Measurements from ENCODE around the gene FRS2. TPM values are rescaled to one million over a fixed set of nuclear protein-coding genes. Genes with fewer than 3 reads are reported as not detected.

The FRS2 gene
- total RNA-seq, 5 donors from 2014 or later (not counting 1 experiment from before 2014, with no cell fraction given), result 22.0 to 30.2 (median 26.2) TPM

GRCh38 chr12:69430942-69431590 is 39.1 kb upstream of the FRS2 start:
- Histone ChIP-seq H3K4me1 (ENCODE audit: control insufficient read depth in 1 of 2, extremely low read depth in 1 of 2, insufficient read depth in 2 of 2, low read length in 2 of 2) (no peaks in the 10 kb centered on the region), H3K4me3 (ENCODE audit: control insufficient read depth in 1 of 2, extremely low read depth in 1 of 2, low read length in 1 of 2) (no peak overlapping the region), H3K9me3 (no peaks in the 10 kb centered on the region), H3K27ac (ENCODE audit: low read length) (no peak overlapping the region), H3K36me3 (ENCODE audit: control insufficient read depth in 2 of 2, extremely low read depth in 1 of 2, insufficient read depth in 1 of 2, low read length in 1 of 2) (no peaks in the 10 kb centered on the region), H3K27me3 (replicated peaks in 1 of 2; ENCODE audit: control insufficient read depth in 2 of 2, extremely low read depth in 1 of 2, insufficient read depth in 2 of 2, low read length in 1 of 2) (no peaks in the 10 kb centered on the region)
- 100% methylated on average over 3 of the region's 8 CpGs for WGBS (ENCODE audit: insufficient coverage)
- ChIA-PET POLR2A (no interaction called here), CTCF (no interaction called here)
- Mint-ChIP-seq H3K4me3 (no peak overlapping the region), H3K27me3 (no peaks in the 10 kb centered on the region), H3K27ac (no peak overlapping the region), H3K9me3 (no peaks in the 10 kb centered on the region), H3K4me1 (no peaks in the 10 kb centered on the region), H3K36me3 (no peaks in the 10 kb centered on the region)
- DNase-seq, result no peak
- ATAC-seq (replicated peaks in 1 of 4), result no peak

GRCh38 chr12:69431591-69432222 is 38.5 kb upstream of the FRS2 start:
- H3K9me3 ChIP-seq, result no peaks in the 10 kb centered on the region
- no peak for DNase-seq
- H3K27ac ChIP-seq (ENCODE audit: low read length), result no peak overlapping the region
- ChIA-PET CTCF (no interaction called here), POLR2A (no interaction called here)
- H3K4me1 ChIP-seq (ENCODE audit: control insufficient read depth in 1 of 2, extremely low read depth in 1 of 2, insufficient read depth in 2 of 2, low read length in 2 of 2), result no peaks in the 10 kb centered on the region
- WGBS (ENCODE audit: insufficient coverage), result 100% methylated on average over 2 of the region's 8 CpGs
- H3K27me3 ChIP-seq (replicated peaks in 1 of 2; ENCODE audit: control insufficient read depth in 2 of 2, extremely low read depth in 1 of 2, insufficient read depth in 2 of 2, low read length in 1 of 2), result no peaks in the 10 kb centered on the region
- H3K36me3 Mint-ChIP-seq, result no peaks in the 10 kb centered on the region
- H3K27ac Mint-ChIP-seq, result no peak overlapping the region
- H3K4me1 Mint-ChIP-seq, result no peaks in the 10 kb centered on the region
- no peaks in the 10 kb centered on the region for H3K9me3 Mint-ChIP-seq
- H3K4me3 Mint-ChIP-seq, result no peak overlapping the region
- no peak overlapping the region for H3K4me3 ChIP-seq (ENCODE audit: control insufficient read depth in 1 of 2, extremely low read depth in 1 of 2, low read length in 1 of 2)
- ATAC-seq (replicated peaks in 1 of 4), result no peak
- H3K27me3 Mint-ChIP-seq, result no peaks in the 10 kb centered on the region
- no peaks in the 10 kb centered on the region for H3K36me3 ChIP-seq (ENCODE audit: control insufficient read depth in 2 of 2, extremely low read depth in 1 of 2, insufficient read depth in 1 of 2, low read length in 1 of 2)

DNA sequence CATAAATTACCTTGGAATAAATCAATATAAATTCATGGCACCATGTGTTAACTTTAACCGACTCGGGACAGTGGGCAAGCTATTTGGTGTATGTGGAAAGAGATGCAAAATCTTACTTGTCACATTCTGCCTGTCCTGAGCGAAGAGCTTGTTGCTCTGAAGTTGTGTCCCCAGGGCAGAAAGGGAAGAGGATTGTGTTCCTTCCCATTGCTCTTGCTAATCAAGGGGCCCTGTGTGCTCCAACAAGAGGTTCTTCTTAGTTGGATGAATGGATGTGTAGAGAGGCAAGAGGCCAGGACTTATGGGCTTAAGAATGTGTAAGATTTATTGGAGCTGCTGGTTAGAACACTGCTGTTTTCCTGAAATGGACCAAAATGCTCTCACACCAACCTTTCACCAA is 36.5 kb upstream of the FRS2 start:
- ATAC-seq (replicated peaks in 1 of 4), result no peak
- ChIA-PET POLR2A (no interaction called here), CTCF (interaction anchor here in 1 of 2 donors (0.5 kb wide), 1 partner anchor 30 kb away, joined by 3 read pairs; no protein-coding TSS in a partner anchor)
- no peaks in the 10 kb centered on the region for H3K36me3 Mint-ChIP-seq
- H3K27me3 Mint-ChIP-seq, result no peaks in the 10 kb centered on the region
- H3K4me3 ChIP-seq (ENCODE audit: control insufficient read depth in 1 of 2, extremely low read depth in 1 of 2, low read length in 1 of 2), result no peak overlapping the region
- H3K4me1 Mint-ChIP-seq, result no peaks in the 10 kb centered on the region
- no peaks in the 10 kb centered on the region for H3K36me3 ChIP-seq (ENCODE audit: control insufficient read depth in 2 of 2, extremely low read depth in 1 of 2, insufficient read depth in 1 of 2, low read length in 1 of 2)
- H3K27ac Mint-ChIP-seq, result no peak overlapping the region
- no peaks in the 10 kb centered on the region for H3K4me1 ChIP-seq (ENCODE audit: control insufficient read depth in 1 of 2, extremely low read depth in 1 of 2, insufficient read depth in 2 of 2, low read length in 2 of 2)
- no peak overlapping the region for H3K4me3 Mint-ChIP-seq
- H3K9me3 ChIP-seq, result no peaks in the 10 kb centered on the region
- no peaks in the 10 kb centered on the region for H3K9me3 Mint-ChIP-seq
- no peak overlapping the region for H3K27ac ChIP-seq (ENCODE audit: low read length)
- 88% methylated on average over 1 of the region's 3 CpGs for WGBS (ENCODE audit: insufficient coverage)
- no peaks in the 10 kb centered on the region for H3K27me3 ChIP-seq (replicated peaks in 1 of 2; ENCODE audit: control insufficient read depth in 2 of 2, extremely low read depth in 1 of 2, insufficient read depth in 2 of 2, low read length in 1 of 2)
- DNase-seq, result no peak

GRCh38 chr12:69435644-69436043 is 34.5 kb upstream of the FRS2 start:
- WGBS (ENCODE audit: insufficient coverage), result no CpG with 5 or more reads among the region's 1 CpG
- POLR2A ChIA-PET, result no interaction called here

GRCh38 chr12:69437073-69437472 is 33.1 kb upstream of the FRS2 start:
- ATAC-seq (replicated peaks in 1 of 4) (no peak), DNase-seq (no peak)
- ChIA-PET CTCF (no interaction called here), POLR2A (no interaction called here)
- Mint-ChIP-seq H3K9me3 (no peaks in the 10 kb centered on the region), H3K4me1 (no peaks in the 10 kb centered on the region), H3K27me3 (no peaks in the 10 kb centered on the region), H3K36me3 (no peaks in the 10 kb centered on the region), H3K27ac (no peak overlapping the region), H3K4me3 (no peak overlapping the region)
- H3K4me3 ChIP-seq (ENCODE audit: control insufficient read depth in 1 of 2, extremely low read depth in 1 of 2, low read length in 1 of 2), result no peak overlapping the region
- WGBS (ENCODE audit: insufficient coverage), result 100% methylated on average over 1 of the region's 2 CpGs
- H3K4me1 ChIP-seq (ENCODE audit: control insufficient read depth in 1 of 2, extremely low read depth in 1 of 2, insufficient read depth in 2 of 2, low read length in 2 of 2), result no peaks in the 10 kb centered on the region
- no peaks in the 10 kb centered on the region for H3K36me3 ChIP-seq (ENCODE audit: control insufficient read depth in 2 of 2, extremely low read depth in 1 of 2, insufficient read depth in 1 of 2, low read length in 1 of 2)
- no peaks in the 10 kb centered on the region for H3K27me3 ChIP-seq (replicated peaks in 1 of 2; ENCODE audit: control insufficient read depth in 2 of 2, extremely low read depth in 1 of 2, insufficient read depth in 2 of 2, low read length in 1 of 2)
- H3K9me3 ChIP-seq, result no peaks in the 10 kb centered on the region
- H3K27ac ChIP-seq (ENCODE audit: low read length), result no peak overlapping the region

More at GRCh38 chr12:69435644-69436043, 34.5 kb upstream of the FRS2 start:
- H3K9me3 Mint-ChIP-seq, result no peaks in the 10 kb centered on the region
- H3K27me3 Mint-ChIP-seq, result no peaks in the 10 kb centered on the region
- Histone ChIP-seq H3K27ac (ENCODE audit: low read length) (no peak overlapping the region), H3K4me1 (ENCODE audit: control insufficient read depth in 1 of 2, extremely low read depth in 1 of 2, insufficient read depth in 2 of 2, low read length in 2 of 2) (no peaks in the 10 kb centered on the region), H3K36me3 (ENCODE audit: control insufficient read depth in 2 of 2, extremely low read depth in 1 of 2, insufficient read depth in 1 of 2, low read length in 1 of 2) (no peaks in the 10 kb centered on the region), H3K4me3 (ENCODE audit: control insufficient read depth in 1 of 2, extremely low read depth in 1 of 2, low read length in 1 of 2) (no peak overlapping the region), H3K9me3 (no peaks in the 10 kb centered on the region), H3K27me3 (replicated peaks in 1 of 2; ENCODE audit: control insufficient read depth in 2 of 2, extremely low read depth in 1 of 2, insufficient read depth in 2 of 2, low read length in 1 of 2) (no peaks in the 10 kb centered on the region)
- CTCF ChIA-PET, result no interaction called here
- DNase-seq, result no peak
- no peak overlapping the region for H3K27ac Mint-ChIP-seq
- no peak overlapping the region for H3K4me3 Mint-ChIP-seq
- ATAC-seq (replicated peaks in 1 of 4), result no peak
- H3K36me3 Mint-ChIP-seq, result no peaks in the 10 kb centered on the region
- no peaks in the 10 kb centered on the region for H3K4me1 Mint-ChIP-seq

GRCh38 chr12:69438539-69438938 is 31.6 kb upstream of the FRS2 start:
- no peak overlapping the region for H3K4me3 ChIP-seq (ENCODE audit: control insufficient read depth in 1 of 2, extremely low read depth in 1 of 2, low read length in 1 of 2)
- H3K27ac ChIP-seq (ENCODE audit: low read length), result no peak overlapping the region
- Mint-ChIP-seq H3K4me1 (no peaks in the 10 kb centered on the region), H3K27me3 (no peaks in the 10 kb centered on the region), H3K36me3 (no peaks in the 10 kb centered on the region), H3K9me3 (no peaks in the 10 kb centered on the region), H3K4me3 (no peak overlapping the region), H3K27ac (no peak overlapping the region)
- ChIA-PET CTCF (no interaction called here), POLR2A (no interaction called here)
- H3K9me3 ChIP-seq, result no peaks in the 10 kb centered on the region
- ATAC-seq (replicated peaks in 1 of 4), result no peak
- no peaks in the 10 kb centered on the region for H3K4me1 ChIP-seq (ENCODE audit: control insufficient read depth in 1 of 2, extremely low read depth in 1 of 2, insufficient read depth in 2 of 2, low read length in 2 of 2)
- no peaks in the 10 kb centered on the region for H3K36me3 ChIP-seq (ENCODE audit: control insufficient read depth in 2 of 2, extremely low read depth in 1 of 2, insufficient read depth in 1 of 2, low read length in 1 of 2)
- no peak for DNase-seq
- WGBS (ENCODE audit: insufficient coverage), result 100% methylated on average over 1 of the region's 3 CpGs
- H3K27me3 ChIP-seq (replicated peaks in 1 of 2; ENCODE audit: control insufficient read depth in 2 of 2, extremely low read depth in 1 of 2, insufficient read depth in 2 of 2, low read length in 1 of 2), result no peaks in the 10 kb centered on the region

All from T-cell (primary cell).